Neural progenitor cell (in vitro differentiated cells): ENCODE measurements around the gene SLC9A3. TPM values are rescaled to one million over a fixed set of nuclear protein-coding genes. Genes with fewer than 3 reads are reported as not detected.

Source experiments
- DNase-seq: peaks from one replicate; pipeline ENCODE4 v3.0.0-alpha.2; 2016; ENCODE audit warnings: low spot score
- H2AFZ ChIP-seq: fragments of 200-600 bp; sonication (generic); replicated peaks from 2 replicates; pipeline ENCODE4 v1.6.1; 2016; ENCODE audit warnings: antibody characterized with exemption
- H3F3A ChIP-seq: fragments of 200-600 bp; sonication (generic); 2 replicates; pipeline ENCODE4 v1.6.1; 2016; ENCODE audit warnings: antibody characterized with exemption, low read depth
- H3K27ac ChIP-seq: fragments of 200-600 bp; sonication (generic); 2 replicates; pipeline ENCODE4 v1.5.1; 2016; ENCODE audit warnings: mild to moderate bottlenecking
- H3K27me3 ChIP-seq: fragments of 200-600 bp; sonication (generic); 2 replicates; pipeline ENCODE4 v1.6.1; 2016; ENCODE audit warnings: mild to moderate bottlenecking, moderate library complexity
- H3K36me3 ChIP-seq: fragments of 200-600 bp; sonication (generic); 2 replicates; pipeline ENCODE4 v1.5.1; 2016
- H3K4me1 ChIP-seq: fragments of 200-600 bp; sonication (generic); 2 replicates; pipeline ENCODE4 v1.6.1; 2016; ENCODE audit warnings: mixed run types
- H3K4me2 ChIP-seq: fragments of 200-600 bp; sonication (generic); 2 replicates; pipeline ENCODE4 v1.6.1; 2016
- H3K4me3 ChIP-seq: fragments of 200-600 bp; sonication (generic); 2 replicates; pipeline ENCODE4 v1.5.1; 2016
- H3K79me2 ChIP-seq: fragments of 200-600 bp; sonication (generic); 2 replicates; pipeline ENCODE4 v1.6.1; 2016; ENCODE audit warnings: low read depth
- H3K9ac ChIP-seq: fragments of 200-600 bp; sonication (generic); 2 replicates; pipeline ENCODE4 v1.6.1; 2016
- H3K9me3 ChIP-seq: fragments of 200-600 bp; sonication (generic); 2 replicates; pipeline ENCODE4 v1.5.1; 2016; ENCODE audit warnings: low read depth
- H4K20me1 ChIP-seq: fragments of 200-600 bp; sonication (generic); 2 replicates; pipeline ENCODE4 v1.6.1; 2016; ENCODE audit warnings: low read depth
- H3K27ac Mint-ChIP-seq: 3 replicates; pipeline ENCODE4 v1.8.0; 2021; ENCODE audit warnings: mixed read lengths
- H3K27me3 Mint-ChIP-seq: 2 replicates; pipeline ENCODE4 v1.8.0; 2022; ENCODE audit warnings: low read depth, mild to moderate bottlenecking, inconsistent platforms, moderate library complexity, mixed read lengths; ENCODE audit not compliant: insufficient read depth
- H3K36me3 Mint-ChIP-seq: 3 replicates; pipeline ENCODE4 v1.8.0; 2021; ENCODE audit warnings: mixed read lengths
- H3K4me1 Mint-ChIP-seq: 3 replicates; pipeline ENCODE4 v1.8.0; 2021; ENCODE audit warnings: mixed read lengths
- H3K4me3 Mint-ChIP-seq: 3 replicates; pipeline ENCODE4 v1.8.0; 2021; ENCODE audit warnings: mild to moderate bottlenecking, moderate library complexity, mixed read lengths
- H3K9me3 Mint-ChIP-seq: 3 replicates; pipeline ENCODE4 v1.8.0; 2020; ENCODE audit warnings: mixed read lengths
- CTCF ChIP-seq: fragments of 200-600 bp; sonication (generic); IDR thresholded peaks from 2 replicates; pipeline ENCODE4 v1.5.1; 2017; ENCODE audit warnings: antibody characterized with exemption, mild to moderate bottlenecking
- EZH2 ChIP-seq: fragments of 200-600 bp; sonication (generic); IDR thresholded peaks from 2 replicates; pipeline ENCODE4 v1.6.1; 2017; ENCODE audit warnings: antibody characterized with exemption, mild to moderate bottlenecking, moderate library complexity
- EZH2phosphoT487 ChIP-seq: fragments of 200-600 bp; sonication (generic); IDR thresholded peaks from 2 replicates; pipeline ENCODE4 v1.6.1; 2017; ENCODE audit warnings: antibody characterized with exemption
- total RNA-seq: library from RNA; depleted of rRNA; stranded (reverse); fragments of >200 nt; gene quantifications from 2 replicates; pipeline ENCODE4 v1.2.3, GENCODE V29; 2015; ENCODE audit warnings: low replicate concordance

Gene SLC9A3
- total RNA-seq, 1 donor from 2014 or later: 1.4 TPM

- DNase-seq: no peak
- H3K27ac Mint-ChIP-seq: no peak overlapping the region
- no peaks in the 10 kb centered on the region for H3K9me3 Mint-ChIP-seq
- H3K4me1 Mint-ChIP-seq: peaks cover 10% of the 10 kb centered on the region
- H2AFZ ChIP-seq: no peak overlapping the region
- H4K20me1 ChIP-seq: peaks cover 11% of the 10 kb centered on the region
- H3K27me3 Mint-ChIP-seq: peaks cover 4% of the 10 kb centered on the region
- no peaks in the 10 kb centered on the region for H3K9me3 ChIP-seq
- H3K36me3 Mint-ChIP-seq: peaks cover 10% of the 10 kb centered on the region
- no peaks in the 10 kb centered on the region for H3K36me3 ChIP-seq
- no peak overlapping the region for H3K27ac ChIP-seq
- no peak overlapping the region for H3K4me3 Mint-ChIP-seq
- no peaks in the 10 kb centered on the region for H3K79me2 ChIP-seq
- no peak overlapping the region for H3K4me2 ChIP-seq
- H3K4me3 ChIP-seq: no peak overlapping the region
- H3K9ac ChIP-seq: no peak overlapping the region
- H3K27me3 ChIP-seq: no peaks in the 10 kb centered on the region
- no peak for TF ChIP-seq CTCF
- no peak for TF ChIP-seq EZH2
- TF ChIP-seq EZH2phosphoT487: no peak
- H3F3A ChIP-seq: peaks cover 6% of the 10 kb centered on the region
- peaks cover 1% of the 10 kb centered on the region for H3K4me1 ChIP-seq
Observed at GRCh38 chr5:466661-467310, 57.5 kb downstream of the SLC9A3 start.

- Histone ChIP-seq H3K4me1 (no peaks in the 10 kb centered on the region), H3K79me2 (no peaks in the 10 kb centered on the region), H3K4me2 (no peak overlapping the region), H3K27ac (no peak overlapping the region), H3K9ac (no peak overlapping the region), H3K27me3 (no peaks in the 10 kb centered on the region), H2AFZ (no peak overlapping the region), H3K36me3 (no peaks in the 10 kb centered on the region), H3K4me3 (no peak overlapping the region), H3K9me3 (no peaks in the 10 kb centered on the region), H3F3A (no peaks in the 10 kb centered on the region), H4K20me1 (peaks cover under 1% of the 10 kb centered on the region)
- no peaks in the 10 kb centered on the region for H3K9me3 Mint-ChIP-seq
- no peak overlapping the region for H3K27ac Mint-ChIP-seq
- TF ChIP-seq CTCF: no peak
- no peak for TF ChIP-seq EZH2phosphoT487
- no peak for TF ChIP-seq EZH2
- no peak overlapping the region for H3K4me3 Mint-ChIP-seq
- DNase-seq: no peak
- H3K27me3 Mint-ChIP-seq: peaks cover 2% of the 10 kb centered on the region
- H3K4me1 Mint-ChIP-seq: peaks cover 3% of the 10 kb centered on the region
- H3K36me3 Mint-ChIP-seq: peaks cover 12% of the 10 kb centered on the region
Observed at GRCh38 chr5:465591-466403, 58.5 kb downstream of the SLC9A3 start.

GRCh38 chr5:464843-465590 is 59.2 kb downstream of the SLC9A3 start:
- no peaks in the 10 kb centered on the region for H3K36me3 ChIP-seq

More at GRCh38 chr5:464843-465590, 59.2 kb downstream of the SLC9A3 start:
- Histone ChIP-seq H3K27me3 (no peaks in the 10 kb centered on the region), H2AFZ (no peak overlapping the region), H3K9ac (no peak overlapping the region), H3K4me3 (no peak overlapping the region), H3K4me1 (no peaks in the 10 kb centered on the region), H3F3A (no peaks in the 10 kb centered on the region), H3K4me2 (no peak overlapping the region), H3K27ac (no peak overlapping the region), H3K79me2 (no peaks in the 10 kb centered on the region), H3K9me3 (no peaks in the 10 kb centered on the region), H4K20me1 (no peaks in the 10 kb centered on the region)
- TF ChIP-seq CTCF (no peak), EZH2 (no peak), EZH2phosphoT487 (no peak)
- no peak for DNase-seq
- Mint-ChIP-seq H3K27ac (no peak overlapping the region), H3K9me3 (no peaks in the 10 kb centered on the region), H3K4me1 (no peaks in the 10 kb centered on the region), H3K36me3 (peaks cover 15% of the 10 kb centered on the region), H3K27me3 (peaks cover 2% of the 10 kb centered on the region), H3K4me3 (no peak overlapping the region)
